ENCODE data around the gene SLC25A30.

- TF ChIP-seq THRB (CRISPR knock-in tag; conservative IDR thresholded peaks at IDR 0.05) = no peak
- TF ChIP-seq ZNF239 (CRISPR knock-in tag; IDR thresholded peaks at IDR 0.05) = no peak
- no peak for TF ChIP-seq HDGF (IDR thresholded peaks at IDR 0.05)
- TF ChIP-seq RNF2 (IDR thresholded peaks at IDR 0.05) = no peak
- no peak for TF ChIP-seq CBX5 (IDR thresholded peaks at IDR 0.05; ENCODE audit: borderline replicate concordance, low read depth)
- TF ChIP-seq BRF2 (IDR thresholded peaks at IDR 0.05; ENCODE audit: borderline replicate concordance, insufficient read depth, insufficient read length) = no peak
- no peak for TF ChIP-seq ZKSCAN8 (CRISPR knock-in tag; IDR thresholded peaks at IDR 0.05)
- TF ChIP-seq FOXP4 (CRISPR knock-in tag; IDR thresholded peaks at IDR 0.05; ENCODE audit: borderline replicate concordance) = no peak
- no peak for TF ChIP-seq ZNF707 (CRISPR knock-in tag; conservative IDR thresholded peaks at IDR 0.05)
- TF ChIP-seq POLR2A (conservative IDR thresholded peaks at IDR 0.05) = no peak
These were observed 32.9 kb downstream of the SLC25A30 start for GRCh38 chr13:45385320-45385719.

Data from K562 (cell line).